ENCODE data around the gene TMEM87B.

GRCh38 chr2:112150851-112151250, 95.8 kb downstream of the TMEM87B start:
- TF ChIP-seq EZH2phosphoT487 (IDR thresholded peaks at IDR 0.05; ENCODE audit: low read length): no peak
- TF ChIP-seq, protein P1, sequence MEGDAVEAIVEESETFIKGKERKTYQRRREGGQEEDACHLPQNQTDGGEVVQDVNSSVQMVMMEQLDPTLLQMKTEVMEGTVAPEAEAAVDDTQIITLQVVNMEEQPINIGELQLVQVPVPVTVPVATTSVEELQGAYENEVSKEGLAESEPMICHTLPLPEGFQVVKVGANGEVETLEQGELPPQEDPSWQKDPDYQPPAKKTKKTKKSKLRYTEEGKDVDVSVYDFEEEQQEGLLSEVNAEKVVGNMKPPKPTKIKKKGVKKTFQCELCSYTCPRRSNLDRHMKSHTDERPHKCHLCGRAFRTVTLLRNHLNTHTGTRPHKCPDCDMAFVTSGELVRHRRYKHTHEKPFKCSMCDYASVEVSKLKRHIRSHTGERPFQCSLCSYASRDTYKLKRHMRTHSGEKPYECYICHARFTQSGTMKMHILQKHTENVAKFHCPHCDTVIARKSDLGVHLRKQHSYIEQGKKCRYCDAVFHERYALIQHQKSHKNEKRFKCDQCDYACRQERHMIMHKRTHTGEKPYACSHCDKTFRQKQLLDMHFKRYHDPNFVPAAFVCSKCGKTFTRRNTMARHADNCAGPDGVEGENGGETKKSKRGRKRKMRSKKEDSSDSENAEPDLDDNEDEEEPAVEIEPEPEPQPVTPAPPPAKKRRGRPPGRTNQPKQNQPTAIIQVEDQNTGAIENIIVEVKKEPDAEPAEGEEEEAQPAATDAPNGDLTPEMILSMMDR (IDR thresholded peaks at IDR 0.05; ENCODE audit: low read length): no peak

Data from MM.1S (cell line).